IMR-90 (cell line): ENCODE data around the gene VWA7.
"Not testable (repeated sequence)": the region's sequence is repeated elsewhere in the genome, so short reads cannot be mapped to it uniquely, and the experiment has no call there.

Experiments
- BHLHE40 ChIP-seq: fragments of 150-350 bp; IDR thresholded peaks from 2 replicates; pipeline ENCODE4 v1.6.1; 2016; ENCODE audit warnings: mild to moderate bottlenecking, low read depth, low read length
- CEBPB ChIP-seq: IDR thresholded peaks from 2 replicates; pipeline ENCODE4 v1.6.1; 2012; ENCODE audit warnings: low read depth, low read length, improper control_type of control experiment
- CTCF ChIP-seq: conservative IDR thresholded peaks from 2 replicates; pipeline ENCODE4 v1.5.1; 2012; ENCODE audit warnings: mild to moderate bottlenecking, low read depth, low read length, improper control_type of control experiment
- FOS ChIP-seq: fragments of 150-350 bp; IDR thresholded peaks from 2 replicates; pipeline ENCODE4 v1.6.1; 2016; ENCODE audit warnings: low read depth, low read length
- MAFK ChIP-seq: IDR thresholded peaks from 2 replicates; pipeline ENCODE4 v1.6.1; 2012; ENCODE audit warnings: low read depth, low read length, improper control_type of control experiment
- MAZ ChIP-seq: IDR thresholded peaks from 2 replicates; pipeline ENCODE4 v1.6.1; 2012; ENCODE audit warnings: low read depth, mild to moderate bottlenecking, low read length, improper control_type of control experiment, moderate library complexity, borderline replicate concordance
- MXI1 ChIP-seq: IDR thresholded peaks from 2 replicates; pipeline ENCODE4 v1.6.1; 2012; ENCODE audit warnings: low read depth, mild to moderate bottlenecking, low read length, moderate library complexity, borderline replicate concordance
- POLR2A ChIP-seq: IDR thresholded peaks from 2 replicates; pipeline ENCODE4 v1.6.1; 2012; ENCODE audit warnings: mild to moderate bottlenecking, low read depth, low read length
- RFX5 ChIP-seq: IDR thresholded peaks from 2 replicates; pipeline ENCODE4 v1.8.0; 2012; ENCODE audit warnings: low read depth, mild to moderate bottlenecking, low read length, moderate library complexity

GRCh38 chr6:31801031-31801927 is 24.2 kb upstream of the VWA7 start:
- not testable (repeated sequence) for TF ChIP-seq MXI1, POLR2A, MAZ, CTCF, BHLHE40, RFX5, CEBPB, MAFK, FOS
